ENCODE data around the gene FOXN3.

Gene FOXN3

GRCh38 chr14:89350152-89350551, 66.9 kb downstream of the FOXN3 start:
- POLR2A ChIA-PET = interaction anchor here (1.8 kb wide), 1 partner anchor 46 kb away, joined by 5 read pairs; no protein-coding TSS in a partner anchor
- peaks cover 0 to 4% (median 0%) of the 10 kb centered on the region in 5 experiments for H3K9me3 ChIP-seq (ENCODE audit: control extremely low read depth in 1 of 5, control insufficient read depth in 4 of 5, insufficient read depth in 2 of 5, low read depth in 1 of 5, low read length in 4 of 5)
- peaks cover 9 to 37% (median 29%) of the 10 kb centered on the region in 4 experiments for H3K36me3 ChIP-seq (ENCODE audit: control insufficient read depth in 4 of 4, insufficient read depth in 4 of 4, low read length in 3 of 4)
- peak overlapping the region in 1 of 7 experiments; percentile 20 for H3K4me3 ChIP-seq (ENCODE audit: control insufficient read depth in 1 of 7, extremely low read depth in 1 of 7, insufficient read depth in 4 of 7, low read depth in 2 of 7, low read length in 6 of 7)
- no peak for DNase-seq
- H3K27me3 ChIP-seq (replicated peaks in 2 of 5; ENCODE audit: control insufficient read depth in 4 of 5, insufficient read depth in 5 of 5, low read length in 4 of 5) = no peaks in the 10 kb centered on the region
- peaks cover 25 to 46% (median 41%) of the 10 kb centered on the region in 4 experiments for H3K4me1 ChIP-seq (ENCODE audit: control extremely low read depth in 1 of 4, control insufficient read depth in 4 of 4, insufficient read depth in 4 of 4, low read length in 3 of 4)
- 100% methylated on average over 6 of the region's 8 CpGs for WGBS (ENCODE audit: insufficient coverage)
- CTCF ChIA-PET = interaction anchor here (1.4 to 1.5 kb wide), 2 partner anchors 13 to 65 kb away, joined by 3 to 4 read pairs; no protein-coding TSS in a partner anchor
- peak overlapping the region in 1 of 2 experiments; percentile 84 for H3K27ac ChIP-seq (ENCODE audit: insufficient read depth in 1 of 2, low read depth in 1 of 2, low read length in 2 of 2, poor library complexity in 1 of 2, severe bottlenecking in 2 of 2)

- ChIA-PET CTCF (interaction anchor here (1.5 to 2.6 kb wide), 2 partner anchors 13 to 66 kb away, joined by 4 to 12 read pairs; no protein-coding TSS in a partner anchor), POLR2A (no interaction called here)
- H3K9me3 ChIP-seq (ENCODE audit: control extremely low read depth in 1 of 5, control insufficient read depth in 4 of 5, insufficient read depth in 2 of 5, low read depth in 1 of 5, low read length in 4 of 5) = peaks cover 0 to 4% (median 0%) of the 10 kb centered on the region in 5 experiments
- WGBS (ENCODE audit: insufficient coverage) = 97% methylated on average over 6 of the region's 8 CpGs
- H3K4me1 ChIP-seq (ENCODE audit: control extremely low read depth in 1 of 4, control insufficient read depth in 4 of 4, insufficient read depth in 4 of 4, low read length in 3 of 4) = peaks cover 25 to 46% (median 41%) of the 10 kb centered on the region in 4 experiments
- H3K27me3 ChIP-seq (replicated peaks in 2 of 5; ENCODE audit: control insufficient read depth in 4 of 5, insufficient read depth in 5 of 5, low read length in 4 of 5) = no peaks in the 10 kb centered on the region
- H3K27ac ChIP-seq (ENCODE audit: insufficient read depth in 1 of 2, low read depth in 1 of 2, low read length in 2 of 2, poor library complexity in 1 of 2, severe bottlenecking in 2 of 2) = peak overlapping the region; percentile 28 to 84
- DNase-seq = peak; percentile 56 to 94 (median 93)
- H3K4me3 ChIP-seq (ENCODE audit: control insufficient read depth in 1 of 7, extremely low read depth in 1 of 7, insufficient read depth in 4 of 7, low read depth in 2 of 7, low read length in 6 of 7) = no peak overlapping the region
- peaks cover 9 to 37% (median 31%) of the 10 kb centered on the region in 4 experiments for H3K36me3 ChIP-seq (ENCODE audit: control insufficient read depth in 4 of 4, insufficient read depth in 4 of 4, low read length in 3 of 4)
These were observed 67.6 kb downstream of the FOXN3 start for GRCh38 chr14:89349171-89350008.

GRCh38 chr14:89348722-89349121, 68.3 kb downstream of the FOXN3 start:
- ChIA-PET POLR2A (interaction anchor here (0.6 kb wide), 1 partner anchor 9 kb away, joined by 3 read pairs; no protein-coding TSS in a partner anchor), CTCF (interaction anchor here (2.6 kb wide), 1 partner anchor 12 kb away, joined by 12 read pairs; no protein-coding TSS in a partner anchor)
- WGBS (ENCODE audit: insufficient coverage) = 100% methylated on average over 4 of the region's 5 CpGs
- peaks cover 25 to 46% (median 40%) of the 10 kb centered on the region in 4 experiments for H3K4me1 ChIP-seq (ENCODE audit: control extremely low read depth in 1 of 4, control insufficient read depth in 4 of 4, insufficient read depth in 4 of 4, low read length in 3 of 4)
- H3K36me3 ChIP-seq (ENCODE audit: control insufficient read depth in 4 of 4, insufficient read depth in 4 of 4, low read length in 3 of 4) = peaks cover 9 to 37% (median 31%) of the 10 kb centered on the region in 4 experiments
- DNase-seq = no peak
- H3K27ac ChIP-seq (ENCODE audit: insufficient read depth in 1 of 2, low read depth in 1 of 2, low read length in 2 of 2, poor library complexity in 1 of 2, severe bottlenecking in 2 of 2) = peak overlapping the region; percentile 28 to 44
- peaks cover 0 to 4% (median 0%) of the 10 kb centered on the region in 5 experiments for H3K9me3 ChIP-seq (ENCODE audit: control extremely low read depth in 1 of 5, control insufficient read depth in 4 of 5, insufficient read depth in 2 of 5, low read depth in 1 of 5, low read length in 4 of 5)
- no peak overlapping the region for H3K4me3 ChIP-seq (ENCODE audit: control insufficient read depth in 1 of 7, extremely low read depth in 1 of 7, insufficient read depth in 4 of 7, low read depth in 2 of 7, low read length in 6 of 7)
- H3K27me3 ChIP-seq (replicated peaks in 2 of 5; ENCODE audit: control insufficient read depth in 4 of 5, insufficient read depth in 5 of 5, low read length in 4 of 5) = no peaks in the 10 kb centered on the region

GRCh38 chr14:89347885-89348284, 69.1 kb downstream of the FOXN3 start:
- Histone ChIP-seq H3K27ac (ENCODE audit: insufficient read depth in 1 of 2, low read depth in 1 of 2, low read length in 2 of 2, poor library complexity in 1 of 2, severe bottlenecking in 2 of 2) (no peak overlapping the region), H3K4me1 (ENCODE audit: control extremely low read depth in 1 of 4, control insufficient read depth in 4 of 4, insufficient read depth in 4 of 4, low read length in 3 of 4) (peaks cover 23 to 39% (median 34%) of the 10 kb centered on the region in 4 experiments), H3K36me3 (ENCODE audit: control insufficient read depth in 4 of 4, insufficient read depth in 4 of 4, low read length in 3 of 4) (peaks cover 9 to 37% (median 31%) of the 10 kb centered on the region in 4 experiments), H3K27me3 (replicated peaks in 2 of 5; ENCODE audit: control insufficient read depth in 4 of 5, insufficient read depth in 5 of 5, low read length in 4 of 5) (no peaks in the 10 kb centered on the region), H3K4me3 (ENCODE audit: control insufficient read depth in 1 of 7, extremely low read depth in 1 of 7, insufficient read depth in 4 of 7, low read depth in 2 of 7, low read length in 6 of 7) (no peak overlapping the region), H3K9me3 (ENCODE audit: control extremely low read depth in 1 of 5, control insufficient read depth in 4 of 5, insufficient read depth in 2 of 5, low read depth in 1 of 5, low read length in 4 of 5) (peaks cover 0 to 4% (median 0%) of the 10 kb centered on the region in 5 experiments)
- CTCF ChIA-PET = interaction anchor here (0.6 to 2.6 kb wide), 2 partner anchors 11 to 37 kb away, joined by 3 to 12 read pairs; no protein-coding TSS in a partner anchor
- 94% methylated on average over 8 of the region's 10 CpGs for WGBS (ENCODE audit: insufficient coverage)
- no peak for DNase-seq
- POLR2A ChIA-PET = no interaction called here

- ChIA-PET CTCF (interaction anchor here (1.0 to 2.2 kb wide), 2 partner anchors 8 to 13 kb away, joined by 3 to 5 read pairs; no protein-coding TSS in a partner anchor), POLR2A (no interaction called here)
- WGBS (ENCODE audit: insufficient coverage) = 99% methylated on average over 10 of the region's 10 CpGs
- Histone ChIP-seq H3K4me1 (ENCODE audit: control extremely low read depth in 1 of 4, control insufficient read depth in 4 of 4, insufficient read depth in 4 of 4, low read length in 3 of 4) (peaks cover 3 to 21% (median 16%) of the 10 kb centered on the region in 4 experiments), H3K9me3 (ENCODE audit: control extremely low read depth in 1 of 5, control insufficient read depth in 4 of 5, insufficient read depth in 2 of 5, low read depth in 1 of 5, low read length in 4 of 5) (peaks cover 0 to 4% (median 0%) of the 10 kb centered on the region in 5 experiments), H3K4me3 (ENCODE audit: control insufficient read depth in 1 of 7, extremely low read depth in 1 of 7, insufficient read depth in 4 of 7, low read depth in 2 of 7, low read length in 6 of 7) (no peak overlapping the region), H3K36me3 (ENCODE audit: control insufficient read depth in 4 of 4, insufficient read depth in 4 of 4, low read length in 3 of 4) (peaks cover 9 to 37% (median 29%) of the 10 kb centered on the region in 4 experiments), H3K27ac (ENCODE audit: insufficient read depth in 1 of 2, low read depth in 1 of 2, low read length in 2 of 2, poor library complexity in 1 of 2, severe bottlenecking in 2 of 2) (no peak overlapping the region), H3K27me3 (replicated peaks in 2 of 5; ENCODE audit: control insufficient read depth in 4 of 5, insufficient read depth in 5 of 5, low read length in 4 of 5) (no peaks in the 10 kb centered on the region)
- no peak for DNase-seq
These were observed 72.1 kb downstream of the FOXN3 start for GRCh38 chr14:89344920-89345254.

DNA sequence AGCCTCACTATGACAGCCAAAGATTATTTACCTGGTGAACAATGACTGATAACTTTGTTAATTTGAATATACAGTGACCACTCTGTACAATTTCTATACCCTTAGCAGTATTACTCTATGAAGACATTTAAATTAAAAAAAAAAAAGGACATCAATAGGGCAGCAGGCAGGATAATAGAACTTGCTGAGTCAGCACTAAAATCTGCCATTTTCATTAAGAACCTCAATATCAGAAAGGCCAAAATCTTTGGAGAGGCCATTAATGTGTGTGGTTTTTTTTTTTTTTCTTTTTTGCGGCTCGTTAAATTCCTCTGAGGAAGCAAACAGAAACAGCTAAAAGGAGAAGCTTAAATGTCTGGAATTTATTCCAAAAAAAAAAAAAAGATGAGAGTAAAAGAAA, 73.7 kb downstream of the FOXN3 start:
- CTCF ChIA-PET = interaction anchor here (1.8 to 2.2 kb wide), 2 partner anchors 10 to 35 kb away, joined by 5 read pairs; no protein-coding TSS in a partner anchor
- WGBS (ENCODE audit: insufficient coverage) = no CpG with 5 or more reads among the region's 2 CpGs
- POLR2A ChIA-PET = no interaction called here

More for the DNA sequence above, 73.7 kb downstream of the FOXN3 start:
- H3K4me3 ChIP-seq (ENCODE audit: control insufficient read depth in 1 of 7, extremely low read depth in 1 of 7, insufficient read depth in 4 of 7, low read depth in 2 of 7, low read length in 6 of 7) = no peak overlapping the region
- peaks cover 0 to 4% (median 0%) of the 10 kb centered on the region in 5 experiments for H3K9me3 ChIP-seq (ENCODE audit: control extremely low read depth in 1 of 5, control insufficient read depth in 4 of 5, insufficient read depth in 2 of 5, low read depth in 1 of 5, low read length in 4 of 5)
- peak in 1 of 3 donors; percentile 29 for DNase-seq
- peaks cover 8 to 26% (median 16%) of the 10 kb centered on the region in 4 experiments for H3K36me3 ChIP-seq (ENCODE audit: control insufficient read depth in 4 of 4, insufficient read depth in 4 of 4, low read length in 3 of 4)
- H3K4me1 ChIP-seq (ENCODE audit: control extremely low read depth in 1 of 4, control insufficient read depth in 4 of 4, insufficient read depth in 4 of 4, low read length in 3 of 4) = peaks cover 4 to 23% (median 20%) of the 10 kb centered on the region in 4 experiments
- no peaks in the 10 kb centered on the region for H3K27me3 ChIP-seq (replicated peaks in 2 of 5; ENCODE audit: control insufficient read depth in 4 of 5, insufficient read depth in 5 of 5, low read length in 4 of 5)
- H3K27ac ChIP-seq (ENCODE audit: insufficient read depth in 1 of 2, low read depth in 1 of 2, low read length in 2 of 2, poor library complexity in 1 of 2, severe bottlenecking in 2 of 2) = no peak overlapping the region

Measured in common myeloid progenitor, CD34-positive (primary cell).